ENCODE data around the gene MAPKAP1.

The MAPKAP1 gene

DNA sequence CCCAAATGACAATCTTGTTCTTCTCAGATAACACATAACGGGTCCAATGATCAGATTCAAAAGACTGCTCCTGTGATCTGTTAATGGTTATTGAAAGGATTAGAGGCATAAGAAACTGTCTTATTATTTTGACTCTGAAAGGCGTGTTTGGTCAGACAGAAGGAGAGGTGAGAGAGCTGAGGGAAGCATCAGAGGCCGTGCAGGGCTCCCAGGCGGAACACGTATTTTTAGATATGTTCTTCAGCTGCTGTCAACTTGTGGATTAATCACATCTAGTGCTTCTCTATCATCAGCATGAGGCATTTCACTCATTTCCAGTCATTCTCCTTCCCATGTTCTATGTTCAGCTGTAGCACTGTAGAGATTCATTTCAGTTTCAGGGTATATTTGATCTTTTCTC is 199.8 kb downstream of the MAPKAP1 start:
- DNase-seq = no peak

DNA sequence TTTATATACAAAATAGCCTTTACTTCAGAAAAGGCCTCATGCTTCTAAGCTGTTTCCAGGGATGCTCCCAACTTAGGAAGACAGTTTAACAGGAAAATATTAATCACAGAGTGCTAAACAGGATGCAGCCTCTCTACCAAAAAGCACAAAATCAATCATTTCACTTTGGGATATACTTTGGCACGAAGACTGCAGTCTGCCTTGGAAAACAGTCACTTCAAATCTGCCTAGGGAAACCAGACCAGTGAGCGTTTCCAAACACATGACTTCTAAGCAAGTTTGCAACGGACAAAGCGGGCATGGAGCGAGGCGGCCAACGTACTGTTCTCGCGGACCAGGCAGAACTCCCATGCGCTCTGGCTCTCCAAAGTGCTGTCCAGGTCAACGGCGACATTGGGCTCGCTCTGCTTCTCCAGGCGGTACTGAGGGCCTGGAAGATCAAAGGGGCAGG is 201.0 kb downstream of the MAPKAP1 start:
- DNase-seq = no peak

DNA sequence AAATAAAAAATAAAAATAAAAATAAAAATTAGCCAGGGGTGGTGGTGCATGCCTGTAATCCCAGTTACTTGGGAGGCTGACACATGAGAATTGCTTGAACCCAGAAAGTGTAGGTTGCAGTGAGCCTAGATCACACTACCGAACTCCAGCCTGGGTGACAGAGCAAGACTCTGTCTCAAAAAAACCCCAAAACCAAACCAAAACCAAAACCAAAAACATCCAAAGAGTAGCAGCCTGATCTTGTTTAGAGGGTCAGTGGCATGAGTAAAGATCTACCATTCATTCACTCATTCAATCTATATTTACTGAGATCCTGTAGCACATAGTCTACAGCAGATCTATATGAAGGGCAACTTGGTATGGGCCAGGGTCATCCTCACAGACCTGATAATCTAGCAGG is 202.4 kb downstream of the MAPKAP1 start:
- no peak for DNase-seq

DNA sequence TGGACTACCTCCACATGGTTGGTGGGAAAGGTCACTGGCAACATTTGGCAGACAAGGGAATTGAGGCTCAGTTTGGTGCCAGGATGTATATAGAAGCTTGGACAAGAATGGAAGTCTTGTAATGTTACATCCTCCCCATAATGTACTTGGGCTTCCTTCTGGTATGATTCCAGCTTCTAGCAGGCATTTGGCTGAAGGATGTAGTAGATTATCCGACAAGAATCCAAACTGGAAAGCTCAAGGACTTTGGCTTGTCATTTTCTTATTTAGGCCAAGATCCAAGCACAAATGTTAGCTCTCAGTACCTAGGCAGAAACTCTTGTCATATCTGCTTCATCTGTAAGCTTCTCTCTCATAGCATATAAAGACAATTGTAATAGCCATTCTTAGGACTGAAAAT is 209.1 kb downstream of the MAPKAP1 start:
- no peak for DNase-seq

DNA sequence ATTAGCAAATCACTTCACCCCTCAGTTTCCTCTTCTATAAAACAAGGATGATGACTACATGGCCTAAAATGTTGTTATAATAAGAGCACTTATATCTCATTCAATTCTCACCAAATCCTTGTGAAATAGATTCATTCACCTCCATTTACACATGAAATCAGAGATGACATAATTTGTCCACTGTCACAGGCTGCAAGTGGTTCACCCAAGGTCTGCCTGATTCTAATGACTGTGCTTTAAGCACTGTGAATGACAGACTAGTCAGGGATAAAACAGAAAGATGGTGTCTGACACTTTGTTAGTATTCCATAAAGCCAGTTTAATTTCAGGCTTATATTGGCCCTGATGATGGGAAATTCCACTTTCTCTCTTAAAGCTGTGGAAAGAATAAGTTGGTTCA is 209.5 kb downstream of the MAPKAP1 start:
- DNase-seq = no peak

DNA sequence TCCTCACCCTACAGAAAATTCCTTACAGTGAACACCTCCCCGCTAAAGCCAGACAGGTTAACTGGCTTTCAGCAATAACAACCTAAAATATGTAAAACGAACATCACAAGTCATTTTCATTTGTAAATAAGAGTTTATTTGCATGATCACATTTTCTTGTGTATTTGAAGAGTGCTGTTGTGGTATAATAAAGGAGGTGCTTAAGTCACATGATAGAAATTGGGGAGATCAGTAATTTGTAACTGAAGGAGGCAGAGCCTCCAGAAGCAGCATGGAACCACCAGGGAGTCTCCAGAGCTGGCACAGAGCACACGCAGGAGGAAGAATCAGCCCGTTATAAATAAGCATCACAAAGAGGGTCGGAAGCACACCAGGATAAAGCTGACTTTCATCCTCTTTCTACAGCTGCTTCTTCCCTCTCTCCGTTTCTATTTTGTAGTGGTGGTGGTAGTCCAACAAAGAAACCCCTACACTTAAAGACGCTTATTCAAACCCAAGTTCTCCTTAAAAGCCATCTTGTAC is 210.6 kb downstream of the MAPKAP1 start:
- DNase-seq = no peak

DNA sequence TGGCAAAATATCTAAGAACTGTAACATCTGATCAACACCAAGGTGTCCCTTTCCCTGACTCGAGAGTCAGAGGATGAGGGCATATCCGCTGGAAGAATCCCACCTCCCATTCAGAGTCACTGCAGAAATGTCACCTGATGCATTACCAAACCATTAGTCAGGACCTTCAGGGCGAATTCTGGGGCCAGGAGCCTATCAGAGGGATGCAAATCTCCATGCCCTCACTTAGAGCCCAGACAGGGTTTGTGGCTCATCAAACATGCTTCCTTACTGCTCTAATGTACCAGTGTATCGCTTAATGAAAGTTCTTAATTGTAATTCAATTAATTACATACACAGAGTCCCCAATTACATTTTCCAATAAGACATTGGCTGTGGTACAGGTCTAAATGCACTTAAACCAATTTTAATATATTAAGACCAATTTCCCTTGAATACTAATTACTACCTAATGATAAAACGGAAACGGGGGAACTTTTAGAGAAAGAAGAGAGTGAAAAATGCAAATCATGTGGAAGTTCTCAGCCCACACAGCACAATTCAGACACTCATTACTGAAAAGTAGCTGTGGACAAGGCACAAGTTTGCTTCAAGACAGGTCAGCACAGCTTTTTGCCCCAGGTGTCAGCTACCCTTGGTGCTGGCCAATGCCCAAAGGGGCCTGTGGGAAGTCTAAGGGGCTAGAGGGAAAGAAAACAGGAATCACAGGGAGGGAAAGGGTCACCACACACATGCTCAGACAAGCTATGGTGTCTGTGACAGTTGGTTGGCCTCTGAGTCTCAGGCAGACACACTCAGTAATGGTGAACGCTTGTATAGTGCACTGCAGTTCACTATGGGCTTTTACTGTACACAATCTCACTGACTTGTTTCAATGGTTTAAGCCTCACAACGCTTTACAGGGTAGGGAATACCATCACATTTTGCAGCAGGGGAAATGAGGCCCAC is 211.6 kb downstream of the MAPKAP1 start:
- no peak for DNase-seq

DNA sequence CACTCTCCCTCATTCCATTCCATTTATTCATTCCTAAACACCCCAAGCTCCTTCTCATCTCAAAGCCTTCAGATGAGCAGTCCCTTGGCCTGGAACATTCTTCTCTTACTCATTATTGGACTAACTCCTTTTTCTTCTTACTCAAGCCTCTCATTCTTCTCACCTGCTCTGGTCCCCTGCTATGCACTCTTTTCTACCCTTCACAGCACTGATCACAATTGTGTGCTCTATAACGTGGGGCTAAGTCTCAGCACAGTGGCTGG is 212.4 kb downstream of the MAPKAP1 start:
- DNase-seq = no peak

DNA sequence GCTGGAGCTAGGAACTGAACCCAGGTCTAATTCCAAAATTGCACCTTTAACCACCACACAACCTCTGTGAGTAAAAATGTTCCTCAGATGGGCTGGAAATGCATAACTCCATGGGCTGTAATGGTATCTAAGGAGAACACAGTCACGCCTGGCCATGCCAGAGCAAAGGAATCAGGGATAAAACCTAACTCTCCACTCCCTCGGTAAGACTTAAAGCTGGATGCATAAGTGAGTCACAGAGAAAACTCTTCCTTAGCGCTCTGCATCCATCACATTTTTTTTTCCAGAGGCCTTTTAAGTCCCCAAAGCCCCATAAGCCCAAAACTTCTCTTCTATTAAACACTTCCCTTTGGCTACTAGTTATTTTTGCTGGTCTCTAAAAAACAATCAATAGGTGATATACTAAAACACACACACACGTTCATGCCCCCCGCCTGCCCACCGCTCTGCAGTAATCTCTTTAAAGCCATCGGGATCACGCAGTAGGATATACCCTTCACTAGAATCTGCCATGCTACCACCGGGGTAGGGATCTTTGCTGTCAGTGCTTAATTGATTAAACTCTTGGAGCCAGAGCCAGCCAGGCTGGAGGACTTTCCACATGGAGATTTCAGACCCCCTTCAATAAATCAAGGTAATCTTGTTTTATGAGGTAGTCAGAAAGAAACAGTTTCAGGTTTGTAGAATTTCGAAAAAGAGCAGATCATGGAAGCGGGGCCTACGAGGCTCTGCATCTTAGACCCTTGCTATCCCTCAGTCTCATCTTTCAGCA is 212.9 kb downstream of the MAPKAP1 start:
- no peak for DNase-seq

DNA sequence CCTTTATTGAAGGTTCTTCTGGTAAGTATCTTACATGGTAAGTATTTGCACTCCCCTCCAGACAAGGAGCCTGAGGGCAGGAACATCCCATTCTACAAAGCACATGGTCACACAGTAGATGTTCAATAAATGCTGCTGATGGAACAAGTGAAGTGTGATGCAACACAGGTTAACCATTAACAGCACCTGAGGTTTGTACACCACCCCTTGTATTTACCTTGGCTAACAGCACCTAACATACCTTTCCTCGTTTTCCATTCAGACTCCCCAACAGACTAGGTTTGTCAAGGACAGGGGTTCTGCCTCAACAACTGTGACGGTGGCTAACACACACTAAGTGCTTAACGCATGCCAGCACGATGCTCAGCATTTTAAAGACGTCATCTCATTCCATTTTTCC is 213.6 kb downstream of the MAPKAP1 start:
- DNase-seq = no peak

DNA sequence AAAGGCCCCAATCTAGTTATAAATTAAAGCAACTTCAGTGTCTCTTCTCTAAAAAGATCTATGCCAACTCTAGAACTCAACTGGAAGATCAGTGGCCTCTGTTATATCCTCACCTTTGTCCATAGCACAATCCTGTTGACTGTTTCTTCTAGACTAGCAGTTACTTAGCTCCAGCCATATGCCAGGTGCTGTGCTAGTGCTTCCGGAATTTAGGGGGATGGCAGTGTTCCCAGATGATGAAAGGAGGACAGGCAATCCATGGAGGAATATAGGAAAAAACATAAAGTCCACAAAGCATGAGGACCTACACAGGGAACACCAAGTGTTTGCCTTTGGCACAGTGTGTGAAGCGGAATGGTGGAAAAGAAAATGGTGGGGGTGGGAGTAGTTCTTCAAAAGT is 214.3 kb downstream of the MAPKAP1 start:
- no peak for DNase-seq

DNA sequence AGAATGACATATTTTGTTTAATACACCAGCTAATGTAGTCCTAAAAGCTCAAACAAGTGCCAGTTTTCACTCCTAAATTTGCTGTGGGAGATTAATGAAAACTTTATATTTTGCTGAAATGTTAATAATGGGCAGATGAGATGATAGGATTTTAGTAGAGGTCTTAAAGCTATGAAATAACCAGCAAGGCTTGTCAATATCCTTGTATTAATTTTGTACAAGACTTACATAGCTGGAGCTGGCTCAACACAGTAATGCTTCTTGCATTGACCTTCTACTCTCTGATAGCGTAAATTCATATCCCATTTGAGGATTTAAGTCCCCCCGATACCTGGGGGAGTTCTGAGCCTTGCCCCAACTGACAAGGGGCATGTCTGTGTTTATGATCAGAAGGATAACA is 219.2 kb downstream of the MAPKAP1 start:
- DNase-seq = no peak

DNA sequence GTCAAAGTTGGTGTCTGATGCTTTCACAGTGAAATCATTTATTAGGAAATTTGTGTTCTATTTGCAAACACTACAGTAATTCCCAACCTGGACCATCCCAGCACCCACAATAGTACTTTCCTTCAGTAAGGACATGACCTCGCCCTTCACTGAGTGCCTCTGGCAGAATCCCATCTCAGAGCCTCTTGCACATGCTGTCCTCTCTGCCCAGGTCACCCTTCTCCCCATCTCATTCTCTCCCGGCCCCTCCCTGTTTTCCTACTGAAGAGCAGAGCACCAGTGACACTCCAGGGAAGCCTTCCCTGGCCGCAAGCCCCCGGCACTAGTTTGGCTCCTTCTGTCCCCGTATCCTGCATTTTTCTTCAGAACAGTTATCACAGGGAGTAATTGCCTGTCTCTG is 220.4 kb downstream of the MAPKAP1 start:
- no peak for DNase-seq

DNA sequence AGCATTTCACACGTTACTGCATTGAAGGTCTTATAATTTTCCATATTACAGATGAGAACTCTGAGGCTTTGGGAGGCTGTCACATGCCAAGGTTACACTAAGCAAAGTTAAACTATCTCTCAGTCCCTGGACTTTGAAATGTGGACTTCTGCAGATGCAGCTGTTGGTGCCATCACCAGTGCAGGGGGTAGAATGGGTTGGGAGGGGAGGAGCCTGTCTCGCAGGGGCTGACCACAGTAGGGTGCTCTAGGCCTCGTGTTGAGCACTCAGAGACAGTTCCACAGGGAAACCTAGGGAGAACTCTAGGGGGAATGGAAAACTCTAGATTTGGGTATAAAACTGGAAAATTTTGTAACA is 220.9 kb downstream of the MAPKAP1 start:
- DNase-seq = no peak

DNA sequence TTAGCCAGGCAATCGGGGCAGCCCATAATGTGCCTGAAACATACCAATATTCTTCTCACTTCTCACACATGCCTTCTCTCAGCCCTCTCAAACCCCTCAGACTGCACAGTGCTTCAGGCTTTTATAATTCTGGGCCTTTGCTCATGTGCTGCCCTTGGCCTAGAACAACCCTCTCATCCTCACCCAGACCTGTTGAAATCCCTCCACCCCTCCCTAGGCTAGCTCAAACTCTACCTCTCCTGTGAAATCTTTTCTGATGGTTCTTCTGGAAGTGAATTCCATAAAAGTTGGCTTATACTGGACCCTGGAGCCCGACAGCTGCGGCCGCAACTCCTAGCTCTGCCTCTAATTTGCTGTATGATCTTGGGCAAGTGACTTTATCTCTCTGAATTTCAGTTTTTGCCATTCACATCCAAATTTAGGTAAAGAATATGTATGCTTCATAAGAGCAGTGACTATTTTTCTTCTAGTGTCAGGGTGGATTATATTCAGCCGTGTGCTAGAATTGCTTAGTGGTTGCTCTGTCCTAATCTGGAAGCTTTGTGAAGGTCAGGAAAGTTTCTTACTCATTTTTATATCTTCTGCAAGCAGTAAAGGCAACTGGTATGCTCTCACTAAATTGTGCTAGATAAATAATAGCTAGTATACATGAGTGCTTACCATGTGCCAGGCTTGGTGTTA is 221.4 kb downstream of the MAPKAP1 start:
- no peak for DNase-seq

DNA sequence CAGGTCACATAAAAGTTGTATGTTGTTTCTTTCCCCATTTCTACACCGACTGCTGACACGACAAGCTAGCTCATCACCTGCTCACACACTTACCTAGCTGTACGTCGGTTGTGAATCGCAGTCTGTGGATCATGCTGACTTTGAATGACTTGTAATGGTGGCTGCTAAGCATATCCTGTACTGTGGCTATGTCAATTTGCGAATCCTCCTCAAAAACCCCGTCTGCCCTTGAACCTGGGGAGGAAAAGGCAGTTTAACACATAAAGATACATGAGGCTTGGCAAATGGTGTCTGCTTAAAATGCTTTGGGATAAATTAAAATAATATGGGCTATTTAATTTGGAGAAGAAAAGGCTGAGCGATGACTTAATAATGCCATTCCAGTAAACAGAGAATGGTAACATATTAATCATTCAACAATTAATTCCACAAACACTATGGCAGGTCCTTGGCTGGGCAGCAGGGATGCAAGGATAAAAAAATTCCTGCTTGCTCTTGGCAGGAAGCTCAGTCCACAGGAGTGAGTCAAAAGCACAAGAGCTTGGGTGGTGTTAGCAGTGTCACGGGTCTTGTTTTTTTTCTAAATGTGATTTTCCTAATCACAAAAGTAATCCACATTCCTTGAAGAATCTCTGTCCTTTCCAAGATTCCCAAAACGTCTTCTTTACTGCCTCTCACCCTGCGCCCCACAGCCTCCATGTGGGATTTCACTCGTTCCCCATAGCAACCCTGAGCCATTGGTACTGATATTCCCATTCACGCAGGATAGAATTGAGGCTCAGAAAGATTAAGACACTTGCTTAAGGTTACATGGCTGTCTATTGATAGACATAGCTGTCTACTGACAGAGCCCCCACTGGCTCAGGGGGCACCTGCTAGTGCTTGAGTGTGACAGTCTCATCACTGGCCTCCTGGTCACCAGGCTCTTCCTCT is 222.4 kb downstream of the MAPKAP1 start:
- no peak for DNase-seq

DNA sequence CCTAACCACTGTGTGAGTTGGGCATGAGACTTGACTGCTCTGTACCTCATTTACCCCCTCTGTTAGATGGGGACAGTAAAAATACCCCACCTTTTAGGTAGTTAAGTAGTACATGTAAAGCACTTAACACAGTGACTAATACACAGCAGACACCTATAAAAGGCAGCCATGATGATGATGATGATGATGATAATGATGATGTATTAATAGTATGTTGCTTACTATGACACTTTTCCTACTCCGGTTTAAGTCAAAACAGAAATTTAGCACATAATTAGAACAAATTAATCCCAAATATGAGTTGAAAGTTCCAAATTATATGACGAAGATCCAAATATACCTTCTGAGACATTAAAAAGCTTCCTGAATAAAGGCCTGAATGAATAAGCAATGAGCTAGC is 223.3 kb downstream of the MAPKAP1 start:
- no peak for DNase-seq

DNA sequence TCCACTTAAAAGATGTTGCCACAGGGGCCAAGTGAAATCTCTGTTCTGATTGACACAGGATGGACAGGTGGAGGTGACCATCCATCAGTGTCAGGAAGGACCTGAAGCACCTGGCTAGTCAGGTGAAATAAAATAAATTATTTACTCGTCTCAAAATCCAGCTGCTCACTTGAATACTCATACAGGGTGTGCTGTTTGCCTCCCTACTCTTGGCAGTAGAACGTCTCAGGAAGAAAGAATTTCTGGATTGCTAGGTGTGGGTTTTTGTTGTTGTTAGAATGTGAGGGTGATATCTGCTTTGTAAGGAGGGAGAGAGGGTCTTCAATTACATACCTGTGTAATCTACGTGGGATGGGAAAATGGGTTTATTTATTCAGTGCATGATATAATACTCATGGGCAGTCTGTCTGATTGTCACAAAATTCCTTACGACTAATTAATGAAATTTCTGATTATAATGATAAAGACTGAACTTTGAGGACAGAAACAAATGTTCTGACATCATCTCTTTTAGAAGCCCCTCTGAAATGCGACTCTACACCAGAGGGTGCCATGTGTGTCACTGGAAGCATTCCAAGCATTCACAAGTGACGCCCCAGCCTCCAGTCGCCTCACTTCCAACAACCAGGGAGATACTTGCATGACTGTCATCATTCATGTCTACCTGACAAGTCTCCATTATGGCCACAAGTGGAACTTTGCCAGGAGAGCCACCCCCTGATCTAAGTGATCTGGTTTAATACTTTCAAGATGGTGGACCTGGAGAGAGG is 227.0 kb downstream of the MAPKAP1 start:
- DNase-seq = no peak

DNA sequence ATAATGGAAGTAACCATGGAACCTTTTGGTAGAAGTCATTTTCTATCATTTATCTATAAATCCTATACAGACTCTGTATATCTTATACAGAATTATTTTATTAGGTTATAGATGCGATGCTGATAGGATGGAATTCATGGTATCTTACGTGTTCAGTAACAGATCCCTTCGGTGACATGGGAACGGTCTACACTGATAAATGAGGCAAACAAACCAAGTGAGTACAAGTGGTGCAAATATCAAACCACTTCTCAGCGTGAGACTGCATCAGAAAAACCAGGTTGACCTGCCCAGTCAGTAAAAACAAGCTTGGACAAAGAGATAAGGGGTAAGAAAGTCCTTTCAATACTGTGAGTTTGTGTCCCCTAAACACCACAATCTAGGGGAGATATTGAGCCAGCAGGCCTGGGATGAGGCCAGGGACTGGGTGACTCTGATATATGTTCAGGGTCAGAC is 229.9 kb downstream of the MAPKAP1 start:
- DNase-seq = no peak

DNA sequence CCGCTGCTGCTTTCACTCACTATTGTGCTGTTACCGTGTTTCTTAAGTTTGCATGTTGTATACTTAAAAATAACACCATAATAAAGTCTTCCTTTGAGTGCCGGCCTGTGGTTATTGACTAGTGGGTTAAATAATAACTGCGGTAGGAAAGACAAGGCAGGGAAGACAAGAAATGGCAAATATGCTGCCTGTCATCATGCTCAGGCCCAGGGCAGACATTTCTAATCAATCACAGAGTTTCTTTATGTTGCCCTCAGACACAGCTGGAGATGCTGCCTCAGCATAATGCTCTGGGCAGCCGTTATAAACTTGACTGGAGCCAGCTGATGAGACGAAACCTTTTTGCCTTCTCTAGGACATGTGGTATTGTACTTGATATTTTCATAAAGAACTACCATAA is 230.4 kb downstream of the MAPKAP1 start:
- DNase-seq = no peak

DNA sequence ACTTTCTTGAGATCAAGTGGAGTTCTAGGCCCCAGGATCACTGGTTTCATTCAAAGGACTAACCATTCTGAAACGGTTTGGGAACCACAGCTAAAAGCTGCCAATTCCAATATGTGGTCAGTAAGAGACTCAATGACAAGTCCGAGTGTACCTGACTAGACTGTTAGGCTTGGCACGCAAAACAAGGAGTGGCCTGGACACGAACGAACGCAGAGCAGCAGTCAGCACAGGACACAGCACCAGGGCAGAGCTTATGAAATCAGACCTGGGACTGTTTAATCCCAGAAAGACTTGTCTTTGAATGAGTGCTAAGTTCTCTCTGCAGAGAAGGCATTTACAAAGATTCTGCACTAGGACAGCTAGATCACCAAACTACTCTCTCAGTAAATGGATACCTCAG is 231.6 kb downstream of the MAPKAP1 start:
- DNase-seq = no peak

Measured in stimulated activated CD4-positive, alpha-beta T cell treated with anti-CD3 and anti-CD28 coated beads, Interleukin-2, amount 100 ng/mL, for 24 hours (primary cell).